ACC112 (cell line): Measurements from ENCODE around the gene PLAAT5.
"Not testable (repeated sequence)": the region's sequence is repeated elsewhere in the genome, so short reads cannot be mapped to it uniquely, and the experiment has no call there.

Experiments used
- H2AFZ ChIP-seq: fragments of 200-600 bp; sonication (generic); one replicate; pipeline ENCODE4 v1.6.0; 2017; ENCODE audit warnings: antibody characterized with exemption, low read length; ENCODE audit not compliant: unreplicated experiment
- H3K27ac ChIP-seq: fragments of 200-600 bp; sonication (generic); 2 replicates; pipeline ENCODE4 v1.5.1; 2014; ENCODE audit warnings: low read depth, mild to moderate bottlenecking, antibody characterized with exemption, low read length, moderate library complexity
- H3K27me3 ChIP-seq: fragments of 200-600 bp; sonication (generic); 2 replicates; pipeline ENCODE4 v1.6.1; 2014; ENCODE audit warnings: mild to moderate bottlenecking, antibody characterized with exemption, low read length, moderate library complexity, mixed read lengths; ENCODE audit not compliant: insufficient read depth
- H3K36me3 ChIP-seq: fragments of 200-600 bp; sonication (generic); 2 replicates; pipeline ENCODE4 v1.6.1; 2016; ENCODE audit warnings: mild to moderate bottlenecking, antibody characterized with exemption, low read length, moderate library complexity, mixed read lengths; ENCODE audit not compliant: insufficient read depth
- H3K4me1 ChIP-seq: fragments of 200-600 bp; sonication (generic); one replicate; pipeline ENCODE4 v1.6.1; 2016; ENCODE audit warnings: low read length, mixed read lengths; ENCODE audit not compliant: insufficient read depth, unreplicated experiment, control insufficient read depth
- H3K4me3 ChIP-seq: fragments of 200-600 bp; sonication (generic); 2 replicates; pipeline ENCODE4 v1.5.1; 2014; ENCODE audit warnings: mild to moderate bottlenecking, low read depth, low read length
- H3K79me2 ChIP-seq: fragments of 200-600 bp; sonication (generic); one replicate; pipeline ENCODE4 v1.6.0; 2016; ENCODE audit warnings: low read length; ENCODE audit not compliant: control insufficient read depth, unreplicated experiment, insufficient read depth

The PLAAT5 gene

DNA sequence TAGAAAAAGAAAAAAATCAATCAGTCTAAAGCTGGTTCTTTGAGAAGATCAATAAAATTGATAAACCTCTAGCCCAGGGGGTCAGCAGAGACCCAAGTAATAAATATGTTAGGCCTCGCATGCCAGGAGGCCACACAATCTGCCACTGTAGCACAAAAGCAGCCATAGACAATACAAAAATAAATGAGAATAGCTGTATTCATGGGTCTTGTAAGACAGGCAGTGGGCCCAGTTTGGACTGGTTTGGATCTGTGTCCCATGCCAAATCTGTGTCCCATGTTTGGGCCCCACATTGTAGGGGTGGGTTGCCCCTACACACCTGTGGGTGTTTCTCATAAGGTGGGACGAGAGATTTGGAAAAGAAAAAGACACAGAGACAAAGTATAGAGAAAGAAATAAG is 39.1 kb upstream of the PLAAT5 start:
- no peak overlapping the region for H3K4me3 ChIP-seq
- peaks cover 15% of the 10 kb centered on the region for H3K4me1 ChIP-seq
- no peak overlapping the region for H3K27ac ChIP-seq
- no peaks in the 10 kb centered on the region for H3K27me3 ChIP-seq
- H3K36me3 ChIP-seq = no peaks in the 10 kb centered on the region
- no peaks in the 10 kb centered on the region for H3K79me2 ChIP-seq
- no peak overlapping the region for H2AFZ ChIP-seq

DNA sequence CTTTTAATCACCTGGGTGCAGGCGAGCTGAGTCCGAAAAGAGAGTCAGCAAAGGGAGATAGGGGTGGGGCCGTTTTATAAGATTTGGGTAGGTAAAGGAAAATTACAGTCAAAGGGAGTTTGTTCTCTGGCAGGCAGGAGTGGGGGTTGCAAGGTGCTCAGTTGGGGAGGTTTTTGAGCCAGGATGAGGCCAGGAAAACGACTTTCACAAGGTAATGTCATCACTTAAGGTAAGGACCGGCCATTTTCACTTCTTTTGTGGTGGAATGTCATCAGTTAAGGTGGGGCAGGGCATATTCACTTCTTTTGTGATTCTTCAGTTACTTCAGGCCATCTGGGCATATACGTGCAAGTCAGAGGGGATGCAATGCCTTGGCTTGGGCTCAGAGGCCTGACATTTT is 38.4 kb upstream of the PLAAT5 start:
- H2AFZ ChIP-seq, H3K27ac ChIP-seq, H3K4me3 ChIP-seq, H3K36me3 ChIP-seq, H3K79me2 ChIP-seq, H3K27me3 ChIP-seq: not testable (repeated sequence)
- H3K4me1 ChIP-seq = peaks cover 14% of the 10 kb centered on the region

DNA sequence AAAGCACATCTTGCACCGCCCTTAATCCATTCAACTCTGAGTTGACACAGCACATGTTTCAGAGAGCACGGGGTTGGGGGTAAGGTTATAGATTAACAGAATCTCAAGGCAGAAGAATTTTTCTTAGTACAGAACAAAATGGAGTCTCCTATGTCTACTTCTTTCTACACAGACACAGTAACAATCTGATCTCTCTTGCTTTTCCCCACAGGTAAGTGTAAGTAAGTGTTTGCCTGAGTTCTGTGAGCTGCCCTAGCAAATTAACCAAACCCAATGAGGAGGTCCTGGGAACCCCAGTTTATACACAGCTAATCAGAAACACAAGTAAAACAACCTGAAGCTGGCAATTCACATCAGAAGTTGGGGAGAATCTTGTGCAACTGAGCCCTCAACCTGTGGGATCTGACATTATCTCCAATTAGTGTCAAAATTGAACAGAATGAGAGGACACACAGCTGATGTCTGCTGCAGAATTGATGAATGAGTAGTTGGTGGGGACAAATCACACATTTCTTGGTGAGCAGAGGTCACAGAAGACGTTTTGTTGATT is 37.8 kb upstream of the PLAAT5 start:
- not testable (repeated sequence) for H3K4me3 ChIP-seq, H3K79me2 ChIP-seq, H3K27ac ChIP-seq, H2AFZ ChIP-seq, H3K36me3 ChIP-seq, H3K27me3 ChIP-seq
- peaks cover 14% of the 10 kb centered on the region for H3K4me1 ChIP-seq

DNA sequence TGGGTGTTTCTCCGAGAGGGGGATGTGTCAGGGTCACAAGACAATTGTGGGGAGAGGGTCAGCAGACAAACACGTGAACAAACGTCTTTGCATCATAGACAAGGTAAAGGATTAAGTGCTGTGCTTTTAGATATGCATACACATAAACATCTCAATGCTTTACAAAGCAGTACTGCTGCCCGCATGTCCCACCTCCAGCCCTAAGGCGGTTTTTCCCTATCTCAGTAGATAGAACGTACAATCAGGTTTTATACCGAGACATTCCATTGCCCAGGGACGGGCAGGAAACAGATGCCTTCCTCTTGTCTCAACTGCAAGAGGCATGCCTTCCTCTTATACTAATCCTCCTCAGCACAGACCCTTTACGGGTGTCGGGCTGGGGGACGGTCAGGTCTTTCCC is 37.2 kb upstream of the PLAAT5 start:
- H3K79me2 ChIP-seq, H3K36me3 ChIP-seq, H3K27ac ChIP-seq, H2AFZ ChIP-seq, H3K27me3 ChIP-seq, H3K4me3 ChIP-seq: not testable (repeated sequence)
- H3K4me1 ChIP-seq = peaks cover 14% of the 10 kb centered on the region

DNA sequence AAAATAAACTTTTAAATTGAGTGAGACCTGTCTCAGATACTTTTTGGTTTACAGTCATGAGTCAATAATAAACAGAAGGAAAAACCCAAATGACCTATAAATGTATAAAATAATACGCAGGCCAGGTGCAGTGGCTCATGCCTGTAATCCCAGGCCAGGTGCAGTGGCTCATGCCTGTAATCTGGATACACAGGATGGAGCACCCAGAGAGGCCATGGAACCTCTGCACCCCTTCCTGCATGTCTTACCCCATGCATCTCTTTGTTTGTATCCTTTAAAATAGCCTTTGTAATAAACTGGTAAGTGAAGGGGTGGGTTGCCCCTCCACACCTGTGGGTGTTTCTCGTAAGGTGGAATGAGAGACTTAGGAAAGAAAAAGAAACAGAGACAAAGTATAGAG is 36.7 kb upstream of the PLAAT5 start:
- H3K27ac ChIP-seq = no peak overlapping the region
- H2AFZ ChIP-seq = no peak overlapping the region
- H3K4me3 ChIP-seq = no peak overlapping the region
- no peaks in the 10 kb centered on the region for H3K36me3 ChIP-seq
- no peaks in the 10 kb centered on the region for H3K79me2 ChIP-seq
- no peaks in the 10 kb centered on the region for H3K27me3 ChIP-seq
- peaks cover 14% of the 10 kb centered on the region for H3K4me1 ChIP-seq

DNA sequence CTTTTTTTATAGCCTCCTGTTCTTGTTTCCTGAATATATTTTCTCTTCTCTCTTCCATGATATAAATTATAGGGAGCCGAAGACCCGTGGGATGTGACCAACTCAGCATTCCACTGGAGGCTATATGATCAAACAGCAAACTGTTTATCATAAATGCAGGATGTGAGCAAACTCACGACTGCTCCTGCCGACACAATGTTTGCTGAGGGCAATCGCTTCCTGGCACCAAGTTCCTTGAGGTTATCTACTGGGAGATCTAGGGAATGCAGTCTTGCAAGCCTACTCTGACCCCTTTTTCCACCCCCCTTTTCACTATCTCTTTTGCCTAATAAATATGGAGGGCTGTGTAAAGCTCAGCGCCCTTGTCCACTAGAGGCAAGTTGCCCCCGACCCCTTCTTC is 32.2 kb upstream of the PLAAT5 start:
- Histone ChIP-seq H3K79me2 (no peaks in the 10 kb centered on the region), H2AFZ (no peak overlapping the region), H3K27ac (no peak overlapping the region)

DNA sequence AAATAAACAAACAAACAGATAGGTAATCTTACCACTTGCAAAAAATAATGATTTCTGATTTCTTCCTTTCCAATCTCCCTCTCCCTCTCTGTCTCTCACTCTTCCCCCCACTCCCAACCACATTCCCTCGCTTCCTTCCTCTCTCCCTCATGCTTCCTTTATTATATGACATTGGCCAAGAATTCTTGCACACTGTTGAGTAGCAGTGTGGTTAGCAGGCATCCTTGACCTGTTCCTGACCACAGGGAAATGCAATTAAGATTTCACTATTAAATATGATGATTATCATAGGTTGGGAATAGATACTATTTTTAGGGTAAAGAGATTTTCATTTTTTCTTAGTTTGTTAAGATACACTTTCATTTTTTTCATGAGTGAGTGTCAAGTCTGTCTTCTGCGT is 30.9 kb upstream of the PLAAT5 start:
- no peaks in the 10 kb centered on the region for H3K27me3 ChIP-seq
- H3K4me3 ChIP-seq = no peak overlapping the region
- H3K4me1 ChIP-seq = peaks cover 8% of the 10 kb centered on the region
- no peaks in the 10 kb centered on the region for H3K36me3 ChIP-seq
- H3K27ac ChIP-seq = no peak overlapping the region
- H3K79me2 ChIP-seq = no peaks in the 10 kb centered on the region
- H2AFZ ChIP-seq = no peak overlapping the region

More for the DNA sequence above, 32.2 kb upstream of the PLAAT5 start:
- Histone ChIP-seq H3K36me3 (no peaks in the 10 kb centered on the region), H3K27me3 (no peaks in the 10 kb centered on the region), H3K4me1 (peaks cover 7% of the 10 kb centered on the region), H3K4me3 (no peak overlapping the region)

DNA sequence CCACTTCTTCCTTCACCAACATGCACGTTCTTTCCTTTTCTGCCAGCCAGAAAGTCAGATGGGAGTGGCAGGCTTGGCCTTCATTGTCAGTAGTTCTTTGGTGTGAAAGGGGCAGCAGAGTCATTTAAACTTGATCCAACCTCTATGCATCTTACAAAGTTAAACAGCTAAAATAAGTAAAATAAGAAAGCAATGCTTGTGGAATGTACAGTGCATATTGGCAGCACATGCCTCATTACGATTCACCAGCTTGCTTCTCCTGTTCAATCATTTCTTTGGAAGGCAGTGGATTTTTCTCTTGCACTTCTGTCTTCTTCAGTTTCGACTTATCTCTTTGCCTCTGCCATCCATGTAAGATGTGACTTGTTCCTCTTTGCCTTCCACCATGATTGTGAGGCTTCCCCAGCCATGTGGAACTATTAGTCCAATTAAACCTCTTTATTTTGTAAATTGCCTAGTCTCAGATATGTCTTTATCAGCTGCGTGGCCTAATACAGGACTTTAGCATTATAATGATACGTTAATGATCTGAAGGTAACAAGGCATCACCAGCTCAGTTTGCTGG is 29.7 kb upstream of the PLAAT5 start:
- no peaks in the 10 kb centered on the region for H3K36me3 ChIP-seq
- H3K27ac ChIP-seq = no peak overlapping the region
- H3K4me1 ChIP-seq = peaks cover 8% of the 10 kb centered on the region
- no peak overlapping the region for H2AFZ ChIP-seq
- no peak overlapping the region for H3K4me3 ChIP-seq
- no peaks in the 10 kb centered on the region for H3K27me3 ChIP-seq
- H3K79me2 ChIP-seq = no peaks in the 10 kb centered on the region

DNA sequence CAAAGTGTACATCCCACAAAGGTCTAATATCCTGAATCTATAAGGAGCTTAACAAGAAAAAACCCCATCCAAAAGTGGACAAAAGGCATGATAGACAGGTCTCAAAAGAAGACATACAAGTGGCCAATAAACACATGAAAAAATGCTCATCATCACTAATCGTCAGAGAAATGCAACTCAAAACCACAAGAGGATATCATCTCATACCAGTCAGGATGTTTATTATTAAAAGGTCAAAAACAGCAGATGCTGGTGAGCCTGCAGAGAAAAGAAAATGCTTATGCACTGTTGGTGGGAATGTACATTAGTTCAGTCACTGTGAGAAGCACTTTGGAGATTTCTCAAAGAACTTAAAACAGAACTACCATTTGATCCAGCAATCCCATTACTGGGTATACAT is 27.6 kb upstream of the PLAAT5 start:
- Histone ChIP-seq H3K4me1 (peaks cover 8% of the 10 kb centered on the region), H3K4me3 (no peak overlapping the region), H3K36me3 (no peaks in the 10 kb centered on the region), H3K27ac (no peak overlapping the region), H3K27me3 (no peaks in the 10 kb centered on the region), H3K79me2 (no peaks in the 10 kb centered on the region), H2AFZ (peak overlapping the region; percentile 12)

DNA sequence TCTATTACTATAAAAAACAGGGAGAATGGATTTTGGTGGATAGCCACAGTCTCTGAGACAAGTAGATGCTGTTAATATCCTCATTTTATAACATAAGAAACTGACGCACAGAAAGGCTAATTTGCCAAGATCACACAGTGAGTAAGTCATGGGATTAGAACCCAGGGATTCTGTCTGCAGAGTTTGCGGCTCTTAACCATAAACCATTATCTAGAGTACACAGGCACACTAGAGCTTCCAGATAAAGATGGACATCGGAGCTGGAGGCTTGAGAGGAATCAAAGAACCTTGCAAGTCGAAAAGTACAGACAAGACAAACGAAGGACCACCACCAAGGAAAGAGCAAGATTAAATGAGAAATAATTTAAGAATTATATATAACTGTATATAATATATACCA is 26.2 kb upstream of the PLAAT5 start:
- Histone ChIP-seq H2AFZ (no peak overlapping the region), H3K4me3 (no peak overlapping the region), H3K27ac (no peak overlapping the region), H3K36me3 (no peaks in the 10 kb centered on the region), H3K27me3 (no peaks in the 10 kb centered on the region), H3K4me1 (peaks cover 8% of the 10 kb centered on the region), H3K79me2 (no peaks in the 10 kb centered on the region)

DNA sequence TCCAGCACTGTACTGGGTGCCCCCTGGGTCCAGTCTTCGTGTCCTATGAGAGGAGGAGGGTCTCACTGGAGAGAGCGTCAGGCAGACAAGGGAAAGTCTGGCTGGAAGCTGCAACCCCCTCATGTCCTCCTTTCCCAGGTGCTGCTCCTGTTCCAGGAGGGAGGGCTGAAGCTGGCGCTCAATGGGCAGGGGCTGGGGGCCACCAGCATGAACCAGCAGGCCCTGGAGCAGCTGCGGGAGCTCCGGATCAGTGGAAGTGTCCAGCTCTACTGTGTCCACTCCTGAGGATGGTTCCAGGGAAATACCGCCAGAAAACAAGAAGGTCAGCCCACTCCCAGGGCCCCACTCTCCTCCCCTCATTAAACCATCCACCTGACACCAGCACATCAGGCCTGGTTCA is 25.1 kb upstream of the PLAAT5 start:
- Histone ChIP-seq H3K4me3 (no peak overlapping the region), H3K4me1 (peaks cover 14% of the 10 kb centered on the region), H3K79me2 (no peaks in the 10 kb centered on the region), H3K27me3 (no peaks in the 10 kb centered on the region), H2AFZ (no peak overlapping the region), H3K27ac (no peak overlapping the region), H3K36me3 (no peaks in the 10 kb centered on the region)
